Measurements from ENCODE around the gene GCN1. TPM values are rescaled to one million over a fixed set of nuclear protein-coding genes. Genes with fewer than 3 reads are reported as not detected.
"Not testable (repeated sequence)": the region's sequence is repeated elsewhere in the genome, so short reads cannot be mapped to it uniquely, and the experiment has no call there.

The GCN1 gene
- total and polyA plus RNA-seq, 2 of the 8 experiments (the other 6 are each of a cell fraction or from before 2014, with no cell fraction given), result 61.4 to 133 TPM

- DNase-seq (ENCODE audit: low read depth in 1 of 2, low spot score in 2 of 2); H3K4me3 ChIP-seq (ENCODE audit: extremely low read depth in 1 of 4, insufficient read depth in 2 of 4, low read depth in 3 of 4, low read length in 4 of 4); H2BK12ac ChIP-seq (ENCODE audit: low read depth, low read length); FAIRE-seq; H4K8ac ChIP-seq (ENCODE audit: extremely low read depth, insufficient read depth, low read length); H3K18ac ChIP-seq (ENCODE audit: extremely low read depth, low read length); H3K9me3 ChIP-seq (ENCODE audit: insufficient read depth in 2 of 2, low read depth in 1 of 2, low read length in 1 of 2); H3K23ac ChIP-seq (ENCODE audit: insufficient read length); H3K23me2 ChIP-seq (ENCODE audit: low read depth, low read length); H2BK15ac ChIP-seq (ENCODE audit: low read length); H3K4me1 ChIP-seq (replicated peaks in 1 of 4; ENCODE audit: control insufficient read depth in 3 of 4, insufficient read depth in 4 of 4, low read length in 3 of 4); H3K4me2 ChIP-seq (ENCODE audit: insufficient read depth in 1 of 2, low read depth in 2 of 2, low read length in 2 of 2); H3K27me3 ChIP-seq (replicated peaks in 1 of 4; ENCODE audit: control insufficient read depth in 3 of 4, extremely low read depth in 1 of 4, insufficient read depth in 3 of 4, low read length in 3 of 4); H3K79me1 ChIP-seq (ENCODE audit: low read depth, low read length); H2BK20ac ChIP-seq (ENCODE audit: low read length); H3K4ac ChIP-seq (replicated peaks; ENCODE audit: insufficient read length, low read depth, low read length); H4K91ac ChIP-seq (replicated peaks; ENCODE audit: insufficient read length, low read length); H2BK120ac ChIP-seq (replicated peaks; ENCODE audit: low read depth, low read length); H2AK5ac ChIP-seq (ENCODE audit: low read depth, low read length); H2AFZ ChIP-seq (ENCODE audit: low read length); H2BK5ac ChIP-seq (ENCODE audit: low read depth, low read length); H3K56ac ChIP-seq (replicated peaks; ENCODE audit: insufficient read length, low read depth, low read length); H4K5ac ChIP-seq (ENCODE audit: insufficient read length, low read depth, low read length); H3K9ac ChIP-seq (replicated peaks in 1 of 4; ENCODE audit: extremely low read depth in 1 of 4, low read depth in 3 of 4, low read length in 3 of 4); H3K14ac ChIP-seq (ENCODE audit: insufficient read length); H3K27ac ChIP-seq (ENCODE audit: low read depth, low read length); H3K79me2 ChIP-seq (ENCODE audit: control insufficient read depth in 1 of 2, insufficient read depth in 2 of 2, low read length in 2 of 2); H4K20me1 ChIP-seq (replicated peaks in 1 of 2; ENCODE audit: control insufficient read depth in 1 of 2, insufficient read depth in 2 of 2, low read length in 2 of 2): not testable (repeated sequence)
- CTCF ChIA-PET (ENCODE audit: partially characterized antibody), result interaction anchor here (0.8 to 1.9 kb wide), 4 partner anchors 9 to 56 kb away, joined by 3 to 6 read pairs (median 4); no protein-coding TSS in a partner anchor
- POLR2A ChIA-PET (ENCODE audit: partially characterized antibody), result interaction anchor here (29.0 to 88.3 kb wide), 3 partner anchors 8 to 61 kb away, joined by 1305 to 4270 read pairs (median 1305); partner anchors contain the start of genes GCN1, PXN, RNU4-1 and RNU4-2
- TF ChIP-seq MAFK (IDR thresholded peaks at IDR 0.05; ENCODE audit: low read depth, low read length), result peak; percentile 49; the same call in 1 of the 2 replicates
- 88% methylated on average over 5 of the region's 5 CpGs; no CpG with 5 or more reads in 1 of the 2 experiments for WGBS, 2 experiments (ENCODE audit: extremely low coverage in 1 of 2, insufficient coverage in 1 of 2, insufficient read length in 1 of 2, insufficient replicate concordance in 2 of 2, low coverage in 1 of 2, low lambda C conversion rate in 2 of 2, missing lambda C conversion rate in 1 of 2)
- H3K36me3 ChIP-seq (ENCODE audit: control insufficient read depth in 2 of 4, insufficient read depth in 4 of 4, low read length in 3 of 4), result peaks cover 7 to 38% (median 24%) of the 10 kb centered on the region in 4 experiments
These were observed 12.3 kb upstream of the GCN1 start for GRCh38 chr12:120206781-120207180.

Measured in H1 (cell line).